ENCODE data around the gene CDH22. TPM values are rescaled to one million over a fixed set of nuclear protein-coding genes. Genes with fewer than 3 reads are reported as not detected.

The CDH22 gene
- total and polyA plus RNA-seq, 4 donors = 0.03 to 0.25 (median 0.09) TPM

DNA sequence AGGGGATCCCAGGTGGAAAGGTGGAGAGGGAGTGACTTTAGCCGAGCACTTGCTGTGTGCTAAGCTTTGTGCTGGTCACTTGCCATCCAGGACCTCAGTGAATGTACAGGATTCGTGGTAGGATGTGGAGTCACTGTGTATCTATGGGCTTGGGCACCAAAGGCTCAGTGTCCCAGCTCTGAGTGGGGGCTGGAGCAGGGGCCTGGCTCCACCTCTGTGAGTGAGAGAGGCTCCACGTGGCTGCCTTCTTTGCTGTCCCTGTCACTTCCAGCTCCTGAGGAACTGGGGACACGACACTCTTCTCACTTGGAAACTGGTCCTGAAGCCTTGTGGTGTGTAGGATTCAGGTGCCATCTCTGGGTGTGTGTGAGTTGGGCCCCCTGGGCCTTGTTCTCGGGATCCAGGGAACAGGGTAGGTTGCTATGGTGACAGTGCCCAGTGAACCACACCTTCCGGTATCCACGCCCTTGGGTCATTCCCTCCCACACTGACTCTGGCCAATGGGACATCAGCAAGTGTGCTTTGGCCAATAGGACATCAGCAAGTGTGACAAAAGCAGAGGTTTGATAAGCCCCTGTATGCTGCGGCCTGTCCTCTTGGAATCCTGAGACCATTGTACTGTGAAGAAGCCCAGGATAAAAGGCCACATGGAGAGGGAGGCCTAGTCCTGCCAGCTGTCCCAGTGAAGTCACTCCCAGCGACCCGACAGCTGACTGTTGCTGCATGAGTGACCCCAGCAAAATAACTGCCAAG lies 87.7 kb downstream of the CDH22 start:
- Histone ChIP-seq H3K9me3 (ENCODE audit: control insufficient read depth in 4 of 4, insufficient read depth in 3 of 4, low read length in 3 of 4) (no peaks in the 10 kb centered on the region), H3K36me3 (ENCODE audit: control insufficient read depth in 4 of 4, insufficient read depth in 4 of 4, low read length in 4 of 4) (no peaks in the 10 kb centered on the region), H3K27ac (ENCODE audit: low read depth in 1 of 2, low read length in 1 of 2) (no peak overlapping the region), H3K27me3 (ENCODE audit: control insufficient read depth in 3 of 3, insufficient read depth in 3 of 3, low read length in 2 of 3) (peaks cover 0 to 11% (median 2%) of the 10 kb centered on the region in 3 donors), H3K9ac (ENCODE audit: insufficient read depth in 1 of 2, low read length in 2 of 2) (no peak overlapping the region), H3K4me1 (ENCODE audit: control insufficient read depth in 5 of 5, insufficient read depth in 5 of 5, low read length in 5 of 5) (no peaks in the 10 kb centered on the region), H3K4me3 (no peak overlapping the region)
- ATAC-seq (ENCODE audit: insufficient read depth, low FRiP score) = no peak
- WGBS, 2 donors = 57 to 78% methylated on average over 10 of the region's 10 CpGs
- no peak for TF ChIP-seq CTCF (IDR thresholded peaks at IDR 0.05; ENCODE audit: control extremely low read depth, extremely low read depth)
- DNase-seq = no peak

DNA sequence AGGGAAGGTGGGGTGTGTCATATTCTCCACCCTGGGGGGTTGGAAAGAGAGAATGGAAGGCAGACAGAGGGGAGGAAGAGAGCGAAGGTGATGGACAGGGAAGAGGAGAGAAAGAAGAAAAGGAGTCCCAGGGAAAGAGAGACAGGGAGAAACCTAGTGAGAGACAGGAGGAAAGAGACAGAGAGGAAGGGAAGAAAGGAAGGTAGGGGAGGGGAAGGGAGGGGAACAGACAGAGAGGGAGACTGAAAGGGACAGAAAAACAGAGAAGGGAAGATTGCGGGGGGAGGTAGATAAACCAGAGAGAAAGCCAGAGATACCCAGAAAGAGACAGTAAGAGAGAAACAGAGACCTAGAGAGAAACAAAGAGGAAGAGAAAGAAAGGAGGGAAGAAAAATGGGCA lies 88.4 kb downstream of the CDH22 start:
- H3K4me3 ChIP-seq = no peak overlapping the region
- ATAC-seq (ENCODE audit: insufficient read depth, low FRiP score) (no peak), DNase-seq (no peak)
- WGBS, 2 donors = 38 to 47% methylated on average over 2 of the region's 2 CpGs
- H3K9me3 ChIP-seq (ENCODE audit: control insufficient read depth in 4 of 4, insufficient read depth in 3 of 4, low read length in 3 of 4) = no peaks in the 10 kb centered on the region
- H3K27me3 ChIP-seq (ENCODE audit: control insufficient read depth in 3 of 3, insufficient read depth in 3 of 3, low read length in 2 of 3) = peaks cover 0 to 9% (median under 1%) of the 10 kb centered on the region in 3 donors
- H3K9ac ChIP-seq (ENCODE audit: insufficient read depth in 1 of 2, low read length in 2 of 2) = no peak overlapping the region
- no peak for TF ChIP-seq CTCF (IDR thresholded peaks at IDR 0.05; ENCODE audit: control extremely low read depth, extremely low read depth)
- no peaks in the 10 kb centered on the region for H3K4me1 ChIP-seq (ENCODE audit: control insufficient read depth in 5 of 5, insufficient read depth in 5 of 5, low read length in 5 of 5)
- no peak overlapping the region for H3K27ac ChIP-seq (ENCODE audit: low read depth in 1 of 2, low read length in 1 of 2)
- H3K36me3 ChIP-seq (ENCODE audit: control insufficient read depth in 4 of 4, insufficient read depth in 4 of 4, low read length in 4 of 4) = no peaks in the 10 kb centered on the region

DNA sequence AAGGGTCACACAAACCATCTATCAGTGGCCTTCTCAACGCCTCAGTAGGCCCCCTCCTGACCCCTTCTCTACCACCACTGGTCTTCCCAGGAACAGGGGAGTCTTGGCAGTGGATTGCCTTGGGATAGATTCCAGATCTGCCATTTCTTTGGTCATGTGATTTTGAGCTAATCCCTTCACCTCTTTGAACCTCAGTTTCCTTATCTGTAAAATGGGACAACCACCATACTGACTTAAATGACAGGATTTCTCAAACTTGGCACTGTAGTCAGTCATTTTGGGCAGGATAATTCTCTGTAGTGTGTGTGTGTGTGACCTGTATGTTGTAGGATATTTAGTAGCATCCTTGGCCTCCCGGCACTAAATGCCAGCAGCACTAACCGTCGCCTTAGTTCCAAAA lies 89.1 kb downstream of the CDH22 start:
- DNase-seq = no peak
- Histone ChIP-seq H3K27ac (ENCODE audit: low read depth in 1 of 2, low read length in 1 of 2) (no peak overlapping the region), H3K27me3 (ENCODE audit: control insufficient read depth in 3 of 3, insufficient read depth in 3 of 3, low read length in 2 of 3) (peaks cover 0 to 9% (median 0%) of the 10 kb centered on the region in 3 donors), H3K9me3 (ENCODE audit: control insufficient read depth in 4 of 4, insufficient read depth in 3 of 4, low read length in 3 of 4) (no peaks in the 10 kb centered on the region), H3K4me1 (ENCODE audit: control insufficient read depth in 5 of 5, insufficient read depth in 5 of 5, low read length in 5 of 5) (no peaks in the 10 kb centered on the region), H3K36me3 (ENCODE audit: control insufficient read depth in 4 of 4, insufficient read depth in 4 of 4, low read length in 4 of 4) (no peaks in the 10 kb centered on the region), H3K9ac (ENCODE audit: insufficient read depth in 1 of 2, low read length in 2 of 2) (no peak overlapping the region), H3K4me3 (no peak overlapping the region)
- 89 to 92% methylated on average over 4 of the region's 4 CpGs for WGBS, 2 donors
- no peak for TF ChIP-seq CTCF (IDR thresholded peaks at IDR 0.05; ENCODE audit: control extremely low read depth, extremely low read depth)
- no peak for ATAC-seq (ENCODE audit: insufficient read depth, low FRiP score)

Data from lung (tissue), 12 donors.